AG08395 (cell line): ENCODE measurements around the gene STRA6.
A peak's percentile ranks its signal among the peaks of the same experiment; 100 is the strongest.

Experiments used
- DNase-seq: peaks from one replicate; pipeline ENCODE4 v3.0.0; 2012; ENCODE audit warnings: mixed read lengths, low spot score

STRA6 gene

DNA sequence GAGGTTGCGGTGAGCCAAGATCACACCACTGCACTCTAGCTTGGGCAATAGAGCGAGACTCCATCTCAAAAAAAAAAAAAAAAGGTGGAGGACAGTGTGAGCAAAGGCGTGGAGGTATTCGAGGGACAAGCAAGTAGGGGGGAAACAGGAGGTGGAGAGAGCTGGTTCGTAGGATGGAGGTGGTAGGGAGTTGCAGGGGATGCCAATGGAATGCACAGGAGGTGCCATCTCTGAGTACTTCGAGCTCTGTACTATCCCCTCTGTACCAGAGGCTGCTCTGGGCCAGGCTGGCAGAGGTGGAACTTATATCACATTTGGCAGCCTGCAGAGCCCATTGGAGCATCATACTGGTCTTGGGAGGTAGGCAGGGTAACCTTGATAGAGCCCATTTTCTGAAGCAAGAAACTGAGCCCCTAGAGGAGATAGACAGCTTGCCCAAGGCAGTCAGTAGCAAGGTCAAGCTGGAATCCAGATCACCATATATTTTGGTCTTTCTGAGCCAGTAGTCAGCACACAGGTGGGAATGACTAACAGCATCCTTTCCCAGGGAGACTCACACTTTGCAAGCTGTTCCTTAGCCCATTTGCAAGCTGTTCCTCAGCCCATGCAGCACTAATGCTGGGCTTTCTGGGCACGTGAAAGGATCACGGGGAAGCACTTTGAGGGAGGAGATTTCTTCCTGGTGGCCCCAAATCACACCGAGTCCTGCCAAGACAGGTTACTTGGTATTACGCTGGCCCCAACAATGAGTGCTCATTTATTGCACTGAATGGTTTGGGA, 24.4 kb upstream of the STRA6 start:
- no peak for DNase-seq

DNA sequence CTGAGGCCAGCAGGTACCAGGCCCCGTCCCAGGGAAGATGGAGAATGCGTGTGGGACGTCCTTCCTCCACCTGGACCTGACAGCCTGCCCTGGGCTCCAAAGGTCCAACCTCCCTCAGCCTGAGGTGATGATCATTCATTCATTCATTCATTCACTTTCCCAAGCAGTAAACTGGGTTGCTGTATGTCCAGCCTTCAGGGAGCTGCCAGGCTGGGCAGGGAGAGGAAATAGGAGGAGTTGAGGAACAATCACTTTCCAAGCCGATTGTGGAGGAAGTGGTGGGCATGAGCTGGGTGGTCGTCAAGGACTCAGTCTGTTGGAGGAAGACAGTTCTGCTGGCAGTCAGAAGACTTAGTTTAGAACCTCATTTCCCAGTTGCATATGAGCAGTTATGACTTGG, 23.3 kb upstream of the STRA6 start:
- no peak for DNase-seq

DNA sequence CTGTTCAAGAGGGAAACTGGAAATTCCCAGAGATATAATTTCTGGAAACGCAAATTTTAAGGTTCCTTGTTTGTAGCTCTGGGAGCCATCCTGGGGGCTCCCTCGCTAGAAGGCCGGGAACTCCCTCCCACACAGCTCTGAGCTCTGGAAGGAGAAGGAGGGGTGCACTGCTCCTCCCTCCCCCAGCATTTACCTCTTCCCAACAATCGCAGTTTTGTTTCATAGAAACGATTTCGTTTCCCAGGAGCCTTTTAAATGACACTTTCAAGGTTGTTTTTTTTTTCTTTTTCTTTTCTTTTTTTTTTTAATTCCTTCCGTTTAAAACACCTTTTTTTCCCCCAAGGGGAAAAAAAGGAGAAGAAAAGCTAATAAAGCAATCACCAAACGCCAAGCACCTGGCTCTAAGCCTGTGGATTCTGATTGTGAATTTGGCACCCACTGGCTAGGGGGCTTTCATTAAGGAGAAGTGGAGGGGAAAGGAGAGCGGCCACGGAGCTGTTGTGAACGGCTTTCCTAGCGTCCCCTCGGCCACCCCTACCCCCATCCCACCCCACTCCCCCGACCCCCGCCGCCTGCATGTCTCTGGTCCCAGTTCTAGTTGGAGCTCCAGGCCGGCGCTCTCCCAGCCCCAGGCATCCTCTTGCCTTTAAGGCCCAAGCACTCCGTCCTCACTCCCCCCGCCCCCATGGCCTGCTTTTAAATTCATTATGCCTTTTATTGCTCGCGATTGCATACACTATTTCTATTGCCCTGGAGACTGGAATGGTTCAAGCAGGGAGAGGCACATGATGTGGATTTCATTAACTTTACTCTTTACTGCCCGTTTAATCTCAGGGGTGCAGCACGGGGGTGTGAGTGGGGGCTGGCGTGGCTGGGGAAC, 19.9 kb upstream of the STRA6 start:
- DNase-seq, result no peak

DNA sequence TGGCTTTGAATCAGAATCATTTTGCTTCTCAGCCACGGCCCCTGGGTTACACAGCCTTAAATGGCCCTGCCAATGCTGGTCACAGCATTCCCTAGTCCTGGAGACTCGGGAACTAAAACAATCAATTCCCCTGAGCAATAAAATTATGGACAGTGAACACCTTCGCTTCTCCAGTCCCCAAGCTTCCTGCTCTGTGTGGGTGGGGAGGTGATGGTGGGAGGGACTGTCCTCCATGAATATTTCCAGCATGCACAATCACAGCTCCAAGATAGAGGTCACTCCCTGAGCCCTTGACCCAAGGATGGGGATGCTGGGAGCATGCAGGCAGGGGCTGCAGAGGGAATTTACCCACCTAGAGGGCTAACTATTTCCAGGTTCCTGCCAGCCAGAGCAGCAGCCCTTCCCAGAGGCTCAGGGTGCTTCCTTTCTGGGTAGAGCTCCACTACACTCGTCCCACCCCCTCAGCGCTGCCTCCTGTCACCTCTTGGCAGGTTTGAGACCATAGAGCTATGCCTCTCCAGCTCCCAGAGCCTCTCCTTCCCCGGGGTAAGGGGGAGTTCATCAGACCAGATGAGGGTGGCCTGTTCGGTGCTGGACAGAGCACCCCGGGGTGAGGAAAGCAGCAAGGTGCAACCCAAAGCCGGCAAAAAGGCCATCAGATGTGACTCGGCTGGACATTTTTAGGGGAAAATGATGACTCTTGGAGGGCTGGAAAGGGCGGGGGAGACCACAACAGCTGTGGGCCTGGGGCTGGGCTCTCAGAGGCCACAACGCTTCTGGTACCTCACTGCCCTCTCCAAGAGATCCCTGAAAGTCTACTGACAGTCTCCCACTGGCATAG, 19.0 kb upstream of the STRA6 start:
- no peak for DNase-seq

DNA sequence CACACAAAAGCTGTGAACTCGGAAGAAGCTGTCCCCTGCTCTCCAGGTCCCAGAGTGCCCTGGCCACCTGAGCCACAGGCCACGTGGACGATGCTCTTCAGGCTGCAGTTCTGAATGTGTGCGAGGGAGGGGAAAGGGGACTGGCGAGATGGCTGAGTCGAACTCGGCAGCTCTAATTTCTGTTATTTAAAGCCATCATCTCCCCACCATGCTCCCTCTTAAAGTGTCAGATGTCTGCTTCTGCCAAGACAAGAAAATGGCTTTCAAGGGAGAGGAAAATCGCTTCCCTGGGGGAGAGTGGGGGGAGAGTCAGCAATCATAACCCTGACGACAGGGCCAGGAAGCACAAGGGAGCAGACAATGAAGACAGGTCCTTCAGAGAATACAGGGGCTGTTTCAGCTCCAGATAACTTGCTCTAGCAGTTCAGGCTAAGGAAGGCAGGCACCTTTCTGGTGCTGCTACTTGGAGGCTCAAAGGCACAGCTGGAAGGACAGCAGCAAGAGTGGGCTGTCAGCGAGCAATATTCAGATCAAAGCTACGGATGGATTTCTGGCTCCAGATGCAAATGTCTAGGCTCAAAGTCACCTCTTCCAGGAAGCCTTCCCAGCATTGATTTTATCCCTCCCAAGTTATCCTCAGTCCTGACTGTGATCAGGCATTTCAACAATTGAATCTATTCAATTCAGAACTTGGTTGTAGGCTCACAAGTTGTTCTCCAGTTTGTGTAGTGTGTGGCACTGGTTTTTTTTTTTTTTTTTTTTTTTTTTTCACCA, 18.1 kb upstream of the STRA6 start:
- no peak for DNase-seq

DNA sequence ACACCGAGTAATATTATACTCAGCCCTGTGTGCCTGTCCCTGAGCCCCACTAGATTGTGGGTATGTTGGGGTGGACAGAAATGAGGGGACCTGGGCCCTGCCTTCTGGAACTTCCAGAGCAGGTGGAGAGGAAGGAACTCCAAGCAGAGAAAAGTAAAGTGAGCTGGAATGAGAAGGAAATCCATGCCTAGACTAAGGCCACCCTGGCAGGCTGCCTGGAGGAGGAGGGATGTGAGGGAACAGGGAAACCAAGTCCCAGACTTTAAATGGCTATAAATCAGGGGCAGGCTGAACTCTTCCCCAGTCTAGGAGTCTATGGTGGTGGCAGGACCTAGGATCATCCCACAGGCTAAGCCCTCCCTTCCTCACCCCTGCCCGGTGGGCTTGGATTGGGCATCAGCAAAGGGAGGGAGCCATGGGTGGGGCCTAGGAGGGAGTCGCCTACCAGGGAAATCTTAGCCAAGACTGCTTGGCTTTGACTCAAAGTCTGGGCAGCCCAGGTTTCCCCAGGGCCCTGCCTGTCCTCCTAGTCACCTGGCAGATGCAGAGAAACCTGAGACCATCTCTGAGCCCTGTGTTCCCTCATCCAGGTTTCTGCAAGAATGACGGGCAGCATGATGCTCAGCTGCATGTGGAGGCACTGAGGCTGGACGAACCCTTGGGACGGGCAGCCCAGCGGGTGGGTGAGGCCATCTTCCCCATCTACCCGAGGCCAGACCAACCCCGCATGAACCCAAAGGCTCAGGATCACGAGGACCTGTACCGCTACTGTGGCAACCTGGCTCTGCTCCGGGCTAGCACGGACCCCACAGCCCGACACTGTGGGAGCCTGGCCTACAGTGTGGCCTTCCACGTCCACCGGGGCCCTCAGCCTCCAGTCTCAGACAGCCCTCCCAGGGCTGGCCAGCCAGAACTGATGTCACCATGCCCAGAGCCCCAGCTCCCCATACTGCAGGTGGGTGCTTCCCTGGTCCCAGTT, 15.6 kb upstream of the STRA6 start:
- no peak for DNase-seq

DNA sequence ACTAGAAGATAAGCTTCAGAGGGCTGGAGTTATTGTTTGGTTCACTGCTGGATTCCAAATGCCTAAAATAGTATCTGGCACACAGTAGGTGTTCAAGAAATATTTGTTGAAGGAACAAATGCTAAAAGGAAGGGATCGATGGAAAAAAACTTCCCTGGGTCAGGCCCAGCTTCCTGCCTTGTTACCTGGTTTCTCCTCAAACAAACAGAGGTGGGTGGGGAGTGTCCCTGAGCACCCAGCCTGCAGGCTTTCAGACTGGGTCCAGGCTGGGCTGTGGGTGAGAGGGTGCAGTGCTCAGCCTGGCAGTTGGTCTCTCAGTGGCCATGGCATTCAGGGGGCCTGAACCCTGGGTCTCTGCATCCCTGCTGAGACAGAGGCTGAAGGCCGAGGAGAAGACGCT, 14.4 kb upstream of the STRA6 start:
- no peak for DNase-seq

DNA sequence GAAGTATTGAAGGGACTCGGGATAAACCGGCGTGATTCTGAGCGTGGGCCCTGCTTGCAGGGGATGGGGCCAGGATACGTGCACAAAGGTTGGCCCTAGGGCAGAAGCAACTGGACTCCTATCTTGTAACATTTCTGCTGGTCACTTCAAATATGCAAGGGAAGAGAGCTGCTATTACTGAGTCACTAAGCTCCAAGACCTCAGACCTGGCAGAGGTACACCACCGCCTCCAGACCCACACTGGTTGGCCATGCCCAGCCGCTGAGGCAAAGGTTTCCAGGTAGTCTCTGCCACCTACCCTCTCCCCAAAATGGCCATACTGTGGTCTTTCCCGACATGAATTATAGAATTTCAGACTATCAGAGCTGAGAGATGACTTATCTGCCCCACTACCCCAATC, 13.4 kb upstream of the STRA6 start:
- no peak for DNase-seq

DNA sequence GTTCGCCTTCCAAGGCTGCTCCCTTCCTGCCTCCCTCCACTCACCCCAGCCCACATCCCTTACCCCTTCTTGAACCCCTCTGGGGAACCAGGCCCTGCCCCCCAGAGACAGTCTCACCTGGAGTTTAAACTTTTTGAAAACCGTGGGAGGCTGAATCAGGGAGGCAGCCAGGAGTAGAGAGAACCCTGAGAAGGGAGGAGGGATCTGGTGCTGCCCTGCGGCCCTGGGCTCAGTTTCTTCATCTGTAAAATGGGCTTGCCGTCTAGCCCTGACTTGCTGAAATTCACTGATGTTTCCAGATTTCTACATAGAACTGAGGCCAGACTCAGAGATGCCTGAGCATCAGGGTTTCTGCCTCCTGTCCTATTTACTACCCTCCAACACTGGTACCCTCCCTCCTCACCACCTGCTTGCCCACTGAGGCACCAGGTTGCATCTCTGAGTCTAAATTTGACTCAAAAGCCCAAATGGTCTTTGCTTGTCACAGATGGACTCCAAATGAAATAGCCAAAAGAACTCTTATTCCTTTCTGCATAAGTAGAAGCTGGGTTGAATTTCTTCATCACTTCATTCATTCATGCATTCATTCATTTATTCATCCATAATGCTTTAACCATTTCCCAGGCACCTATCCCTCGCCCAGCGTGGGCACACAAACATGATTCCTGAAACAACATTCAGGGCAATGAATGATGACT, 11.9 kb upstream of the STRA6 start:
- DNase-seq, result no peak

DNA sequence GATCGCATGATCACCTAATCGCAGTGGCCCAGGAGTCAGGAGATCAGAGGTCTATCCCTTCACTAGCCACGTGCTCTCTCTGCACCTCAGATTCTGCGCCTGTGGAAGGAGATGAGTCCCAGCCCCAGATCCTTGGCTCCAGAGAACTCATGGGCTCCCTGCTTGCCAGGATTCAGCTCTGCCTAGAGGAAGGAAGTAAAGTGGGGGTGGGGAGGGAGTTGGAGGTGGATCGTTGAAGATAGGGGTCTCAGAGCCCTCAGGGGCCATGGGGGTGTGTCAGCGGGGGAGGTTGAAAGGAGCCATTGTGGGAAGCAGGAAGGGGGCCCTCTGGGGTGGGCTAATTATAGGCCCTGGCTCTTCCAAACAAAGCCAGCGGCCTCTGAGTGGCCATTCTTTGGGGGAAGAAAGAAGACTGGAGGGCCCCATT, 11.3 kb upstream of the STRA6 start:
- no peak for DNase-seq

DNA sequence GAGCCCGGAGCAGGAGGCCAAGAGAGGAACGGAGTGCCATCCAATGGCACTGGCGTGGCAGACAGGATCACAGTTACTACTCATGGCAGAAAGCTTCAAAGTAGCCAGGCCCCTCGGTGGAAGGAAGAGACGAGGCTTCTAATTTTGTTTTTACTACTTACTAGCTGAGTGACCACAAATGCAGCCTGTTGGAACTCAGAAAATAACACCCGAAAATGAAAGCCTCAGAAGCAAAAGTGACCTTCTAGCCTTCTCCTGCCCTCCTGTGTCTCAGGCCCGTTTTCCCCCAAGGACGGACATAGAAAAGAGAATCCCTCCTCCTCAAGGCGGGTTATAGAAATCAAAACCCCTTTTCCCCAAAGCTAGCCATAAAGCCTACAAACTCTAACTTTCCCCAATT, 9.9 kb upstream of the STRA6 start:
- no peak for DNase-seq

DNA sequence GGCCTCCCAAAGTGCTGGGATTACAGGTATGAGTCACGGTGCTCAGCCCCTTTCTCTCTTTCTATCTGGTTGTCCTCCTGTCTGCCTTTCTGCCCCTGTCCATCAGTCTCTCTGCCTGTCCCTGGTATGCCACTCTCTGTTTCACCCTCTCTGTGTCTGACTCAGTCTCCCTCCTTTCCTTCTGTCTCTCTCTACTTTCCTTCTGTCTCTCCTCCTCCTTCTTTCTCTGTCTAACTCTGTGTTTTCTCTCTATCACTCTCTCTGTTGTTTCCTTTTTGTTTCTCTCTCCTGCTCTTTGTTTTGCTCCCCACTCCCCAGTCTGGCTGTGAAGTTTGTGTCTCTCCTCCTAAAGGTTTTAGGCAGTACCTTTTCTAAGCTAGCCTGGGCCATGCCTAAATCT, 9.1 kb upstream of the STRA6 start:
- no peak for DNase-seq

DNA sequence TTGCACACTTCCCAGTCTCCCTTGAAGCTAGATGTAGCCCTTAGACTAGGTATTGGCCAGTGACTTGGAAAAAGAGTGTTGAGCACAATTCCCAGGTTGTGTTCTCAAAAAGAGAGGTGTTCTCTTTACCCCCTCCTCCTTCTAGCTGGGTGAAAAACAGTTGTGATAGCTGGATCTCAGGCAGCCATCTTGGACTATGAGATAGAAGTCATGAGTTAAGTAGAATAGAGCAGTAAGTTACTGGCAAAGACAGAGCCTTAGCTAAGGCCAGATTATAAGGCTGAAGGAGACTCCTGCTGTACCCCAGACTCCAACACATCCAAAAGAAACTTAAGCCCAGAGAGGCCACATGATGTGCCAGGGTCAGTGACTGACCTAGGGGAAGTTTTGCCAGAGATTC, 8.1 kb upstream of the STRA6 start:
- DNase-seq, result no peak

DNA sequence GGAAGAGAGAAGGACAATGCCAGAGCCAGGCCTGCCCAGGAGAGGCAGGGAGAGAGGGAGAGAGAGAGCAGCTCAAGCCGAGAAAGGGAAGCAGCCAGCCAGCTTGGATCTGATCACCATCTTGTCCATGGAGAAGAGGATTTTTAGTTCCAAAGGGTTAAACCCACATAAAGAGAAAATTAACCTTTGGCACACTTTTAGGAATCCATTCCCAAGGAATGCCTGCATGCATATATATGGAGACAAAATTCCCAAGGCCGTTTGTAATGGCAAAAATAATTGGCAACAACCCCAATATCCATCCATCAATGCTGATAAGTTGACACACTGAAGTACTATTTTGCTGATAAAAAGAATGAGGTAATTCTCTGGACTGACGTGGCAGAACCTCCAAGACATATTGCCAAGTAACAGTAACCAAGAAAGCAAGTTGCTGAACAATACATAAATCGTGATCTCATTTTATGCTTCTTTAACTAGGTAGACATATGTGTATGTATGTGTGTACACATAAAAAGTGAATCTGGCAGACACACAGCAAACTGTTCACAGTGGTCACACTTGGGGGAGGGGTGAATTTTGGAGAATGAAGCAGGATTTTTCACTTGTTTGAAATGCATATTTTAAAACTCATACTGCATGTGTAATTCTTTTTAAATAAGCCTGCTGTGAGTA, 7.5 kb upstream of the STRA6 start:
- peak; percentile 48 for DNase-seq

DNA sequence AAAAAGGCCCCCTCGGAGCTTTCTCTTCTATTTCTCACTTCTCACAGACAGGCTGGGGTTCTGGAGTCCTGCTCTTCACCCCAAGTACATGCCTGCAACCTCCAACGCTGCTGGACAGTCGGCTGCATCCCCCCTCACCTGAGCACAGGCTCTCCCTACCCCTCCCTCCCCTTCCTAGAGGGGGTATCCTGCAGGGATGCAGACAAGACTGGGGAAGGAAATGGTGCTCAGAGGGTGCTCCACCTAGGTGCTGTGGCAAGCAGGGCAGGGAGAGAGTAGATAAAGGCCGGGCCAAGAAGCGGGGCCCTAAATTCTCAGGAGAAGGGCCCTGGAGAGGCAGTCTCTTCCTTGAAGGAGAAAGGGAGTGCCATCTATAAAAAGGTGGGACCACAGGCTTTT, 7.0 kb upstream of the STRA6 start:
- DNase-seq, result no peak

DNA sequence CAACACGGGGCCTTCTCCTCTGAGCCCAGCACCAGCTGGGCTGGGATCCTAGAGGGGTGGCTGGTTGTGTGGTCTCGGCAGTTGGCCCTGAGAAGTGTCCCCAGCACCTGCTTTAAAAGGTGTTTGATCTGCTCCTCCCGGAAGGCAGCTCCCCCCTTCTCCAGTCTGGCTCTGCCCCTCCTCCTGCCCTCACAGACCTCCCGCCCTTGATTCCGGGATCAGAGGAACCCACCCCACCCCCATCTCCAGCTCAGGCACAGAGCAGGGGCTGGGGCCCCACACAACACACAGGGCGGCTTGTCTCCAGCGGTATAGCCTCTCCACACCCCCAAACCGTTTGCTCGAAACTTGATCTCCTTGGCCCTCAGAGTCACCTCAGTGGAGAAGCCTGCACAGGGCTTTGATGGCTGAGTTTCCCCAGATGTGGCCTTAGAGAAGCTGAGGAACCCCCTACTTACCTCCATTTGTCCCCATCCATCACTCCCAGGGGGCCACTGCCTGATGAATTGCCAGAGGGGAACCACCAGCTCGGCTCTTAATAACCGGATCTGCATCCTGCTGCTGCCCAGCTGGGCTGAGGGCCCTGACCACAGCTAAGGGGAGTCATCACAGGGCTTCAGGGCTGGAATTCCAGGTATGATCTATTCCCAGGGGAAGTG, 6.4 kb upstream of the STRA6 start:
- peak; percentile 35 for DNase-seq

DNA sequence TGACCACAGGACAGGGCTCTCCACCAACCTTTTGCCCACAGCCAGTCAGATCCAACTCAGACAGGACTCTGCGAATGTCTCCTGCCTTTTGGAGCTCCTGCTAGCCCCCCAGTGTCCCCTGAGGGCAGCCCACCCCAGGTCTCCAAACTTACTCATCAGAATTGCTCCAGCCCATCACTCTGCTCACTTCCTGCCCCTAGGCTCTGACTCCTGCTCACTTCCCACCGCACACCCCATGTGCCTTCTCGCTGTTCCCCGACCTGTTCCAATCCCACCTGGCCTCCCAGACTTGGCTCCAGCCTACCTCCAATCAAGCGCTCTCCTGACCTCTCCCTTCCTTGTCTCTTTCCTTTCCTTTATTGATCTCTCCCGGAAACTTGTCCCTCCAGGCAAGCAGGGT, 5.9 kb upstream of the STRA6 start:
- DNase-seq, result no peak

DNA sequence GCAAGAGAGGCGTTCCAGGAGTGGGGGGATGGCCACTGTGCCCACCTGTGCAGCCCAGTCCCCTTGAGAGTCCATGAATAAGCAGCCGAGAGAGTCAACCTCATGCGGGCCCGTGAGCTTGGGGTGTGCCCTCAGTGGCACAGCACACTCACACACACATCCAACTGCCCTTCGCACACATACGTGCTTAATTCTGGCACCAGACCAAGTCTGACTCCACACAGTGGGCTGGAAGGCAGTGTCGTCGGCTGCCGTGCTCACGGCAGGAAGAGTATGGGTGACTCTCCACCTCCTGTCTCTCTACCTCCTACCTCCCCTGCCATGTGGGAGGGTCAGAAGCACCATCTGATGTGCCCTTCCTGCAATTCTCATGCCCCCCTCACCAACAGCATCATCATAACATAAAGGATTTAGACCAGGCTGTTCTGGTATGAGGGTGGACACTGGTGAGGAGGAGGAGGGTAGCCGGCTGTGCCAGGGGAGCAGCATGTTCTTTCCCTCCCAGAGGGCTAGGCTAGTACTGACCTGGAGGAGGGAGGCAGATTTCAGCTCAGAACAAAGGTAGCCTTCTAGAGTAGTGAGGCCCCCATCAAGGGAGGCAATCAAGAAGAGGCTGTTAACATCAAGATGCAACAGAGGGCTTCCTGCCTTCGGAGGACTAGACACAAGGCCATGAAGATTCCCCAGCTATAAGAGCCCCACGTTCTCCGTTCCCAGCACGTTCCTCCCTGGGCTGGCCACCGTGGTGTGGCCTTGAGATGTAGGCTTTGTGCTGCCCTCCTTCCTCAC, 5.3 kb upstream of the STRA6 start:
- DNase-seq, result no peak
